ENCODE data around the gene BMPR1B. TPM values are rescaled to one million over a fixed set of nuclear protein-coding genes. Genes with fewer than 3 reads are reported as not detected.

The BMPR1B gene
- total RNA-seq, 2 donors from 2014 or later: 12.9 to 19.5 TPM

DNA sequence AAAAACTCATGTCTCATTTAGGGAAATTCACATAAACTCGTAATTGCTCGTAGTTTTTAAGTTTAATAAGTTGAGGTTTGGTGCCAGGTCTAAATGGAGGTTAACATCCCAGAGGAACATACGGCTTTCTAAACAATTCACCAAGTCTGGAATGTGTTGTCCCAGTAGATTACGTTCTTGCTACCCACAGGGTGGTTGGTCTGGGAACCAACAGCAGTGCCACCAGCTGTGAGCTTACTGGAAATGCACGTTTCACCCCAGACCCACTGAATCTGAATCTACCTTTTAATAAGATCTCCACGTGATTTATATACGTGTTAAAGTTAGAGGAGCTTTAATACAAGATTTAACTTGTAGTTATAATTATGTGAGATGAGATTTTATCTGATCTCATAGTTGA lies 134.3 kb downstream of the BMPR1B start:
- TF ChIP-seq, protein P1, sequence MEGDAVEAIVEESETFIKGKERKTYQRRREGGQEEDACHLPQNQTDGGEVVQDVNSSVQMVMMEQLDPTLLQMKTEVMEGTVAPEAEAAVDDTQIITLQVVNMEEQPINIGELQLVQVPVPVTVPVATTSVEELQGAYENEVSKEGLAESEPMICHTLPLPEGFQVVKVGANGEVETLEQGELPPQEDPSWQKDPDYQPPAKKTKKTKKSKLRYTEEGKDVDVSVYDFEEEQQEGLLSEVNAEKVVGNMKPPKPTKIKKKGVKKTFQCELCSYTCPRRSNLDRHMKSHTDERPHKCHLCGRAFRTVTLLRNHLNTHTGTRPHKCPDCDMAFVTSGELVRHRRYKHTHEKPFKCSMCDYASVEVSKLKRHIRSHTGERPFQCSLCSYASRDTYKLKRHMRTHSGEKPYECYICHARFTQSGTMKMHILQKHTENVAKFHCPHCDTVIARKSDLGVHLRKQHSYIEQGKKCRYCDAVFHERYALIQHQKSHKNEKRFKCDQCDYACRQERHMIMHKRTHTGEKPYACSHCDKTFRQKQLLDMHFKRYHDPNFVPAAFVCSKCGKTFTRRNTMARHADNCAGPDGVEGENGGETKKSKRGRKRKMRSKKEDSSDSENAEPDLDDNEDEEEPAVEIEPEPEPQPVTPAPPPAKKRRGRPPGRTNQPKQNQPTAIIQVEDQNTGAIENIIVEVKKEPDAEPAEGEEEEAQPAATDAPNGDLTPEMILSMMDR (IDR thresholded peaks at IDR 0.05): no peak
- Histone ChIP-seq H3K4me3 (no peak overlapping the region), H3K36me3 (no peaks in the 10 kb centered on the region), H3K27ac (no peak overlapping the region), H3K4me1 (ENCODE audit: control insufficient read depth in 1 of 2, low read depth in 2 of 2) (peaks cover 4 to 23% of the 10 kb centered on the region in 2 donors), H3K9me3 (no peaks in the 10 kb centered on the region), H3K27me3 (replicated peaks; ENCODE audit: insufficient read depth) (no peaks in the 10 kb centered on the region)
- ATAC-seq (ENCODE audit: insufficient number of reproducible peaks, low FRiP score, low read depth) (no peak), DNase-seq (ENCODE audit: low spot score) (no peak)

DNA sequence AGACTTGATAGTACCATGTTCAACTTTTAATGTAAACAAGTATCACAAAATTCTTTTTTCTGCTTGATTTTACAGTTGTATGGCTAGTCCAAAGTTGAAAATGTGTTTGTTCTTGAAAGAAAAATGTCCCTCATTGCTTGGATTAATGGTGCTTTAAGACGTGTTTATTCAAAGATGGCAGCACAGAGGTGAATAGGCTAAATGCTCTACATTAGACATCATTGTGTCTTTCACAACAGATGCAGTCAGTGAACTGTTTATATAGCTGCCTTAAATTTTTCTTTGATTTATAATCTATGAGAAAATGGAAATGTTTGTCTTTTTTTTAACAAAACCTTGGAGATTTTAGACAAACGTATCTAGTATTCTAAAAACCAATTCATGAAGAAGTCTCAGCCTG lies 137.3 kb downstream of the BMPR1B start:
- no peaks in the 10 kb centered on the region for H3K9me3 ChIP-seq
- no peak overlapping the region for H3K27ac ChIP-seq
- peaks cover 0 to 20% of the 10 kb centered on the region in 2 donors for H3K4me1 ChIP-seq (ENCODE audit: control insufficient read depth in 1 of 2, low read depth in 2 of 2)
- ATAC-seq (ENCODE audit: insufficient number of reproducible peaks, low FRiP score, low read depth) (no peak), DNase-seq (ENCODE audit: low spot score) (no peak)
- no peak overlapping the region for H3K4me3 ChIP-seq
- no peaks in the 10 kb centered on the region for H3K27me3 ChIP-seq (replicated peaks; ENCODE audit: insufficient read depth)
- H3K36me3 ChIP-seq: no peaks in the 10 kb centered on the region
- TF ChIP-seq, protein P1 (IDR thresholded peaks at IDR 0.05): no peak

DNA sequence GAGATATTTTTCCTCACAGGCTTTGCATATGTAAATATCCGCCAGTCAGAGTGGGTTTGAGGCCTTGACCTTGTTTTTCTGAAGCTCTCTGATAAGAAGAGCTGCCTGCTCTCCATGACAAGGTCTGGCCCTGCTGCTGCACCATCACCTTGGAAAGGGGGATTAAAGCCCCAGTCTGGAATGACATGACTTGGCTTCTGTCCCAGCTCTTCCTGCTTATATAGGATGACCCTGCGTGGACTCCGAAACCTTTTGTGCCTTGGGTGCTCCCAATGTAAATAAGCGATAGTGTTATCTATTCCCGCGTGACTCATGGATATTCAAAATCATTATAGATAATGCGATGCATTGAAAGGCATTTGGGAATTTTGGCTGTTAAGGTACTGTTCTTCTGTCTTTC lies 139.3 kb downstream of the BMPR1B start:
- no peak overlapping the region for H3K4me3 ChIP-seq
- ATAC-seq (ENCODE audit: insufficient number of reproducible peaks, low FRiP score, low read depth) (no peak), DNase-seq (ENCODE audit: low spot score) (no peak)
- H3K27ac ChIP-seq: no peak overlapping the region
- H3K9me3 ChIP-seq: no peaks in the 10 kb centered on the region
- peaks cover 0 to 37% of the 10 kb centered on the region in 2 donors for H3K4me1 ChIP-seq (ENCODE audit: control insufficient read depth in 1 of 2, low read depth in 2 of 2)
- no peaks in the 10 kb centered on the region for H3K36me3 ChIP-seq
- H3K27me3 ChIP-seq (replicated peaks; ENCODE audit: insufficient read depth): no peaks in the 10 kb centered on the region
- TF ChIP-seq, protein P1 (IDR thresholded peaks at IDR 0.05): no peak

DNA sequence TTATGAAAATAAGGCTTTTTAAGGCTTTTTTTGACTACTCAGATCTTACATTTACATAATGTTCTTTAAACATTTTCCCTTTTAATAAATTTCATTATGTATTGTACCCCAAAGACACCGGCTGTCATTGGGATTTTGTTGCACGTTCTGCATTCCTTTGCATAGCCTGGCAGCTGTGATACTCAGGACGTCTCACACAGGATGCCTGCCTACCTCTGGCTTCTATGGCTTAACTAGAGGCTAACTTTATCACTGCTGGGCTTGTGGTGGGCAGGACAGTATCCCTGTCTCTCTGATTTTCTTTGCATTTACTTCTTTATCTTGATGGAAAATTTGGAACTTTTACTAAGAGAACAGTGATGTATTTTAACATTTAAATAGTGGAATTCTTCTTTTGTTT lies 147.8 kb downstream of the BMPR1B start:
- TF ChIP-seq, protein P1 (IDR thresholded peaks at IDR 0.05): no peak
- Histone ChIP-seq H3K4me1 (ENCODE audit: control insufficient read depth in 1 of 2, low read depth in 2 of 2) (peaks cover 10 to 22% of the 10 kb centered on the region in 2 donors), H3K36me3 (no peaks in the 10 kb centered on the region), H3K27ac (no peak overlapping the region), H3K27me3 (replicated peaks; ENCODE audit: insufficient read depth) (no peaks in the 10 kb centered on the region), H3K9me3 (no peaks in the 10 kb centered on the region), H3K4me3 (no peak overlapping the region)
- DNase-seq (ENCODE audit: low spot score): no peak
- ATAC-seq (ENCODE audit: insufficient number of reproducible peaks, low FRiP score, low read depth): no peak

DNA sequence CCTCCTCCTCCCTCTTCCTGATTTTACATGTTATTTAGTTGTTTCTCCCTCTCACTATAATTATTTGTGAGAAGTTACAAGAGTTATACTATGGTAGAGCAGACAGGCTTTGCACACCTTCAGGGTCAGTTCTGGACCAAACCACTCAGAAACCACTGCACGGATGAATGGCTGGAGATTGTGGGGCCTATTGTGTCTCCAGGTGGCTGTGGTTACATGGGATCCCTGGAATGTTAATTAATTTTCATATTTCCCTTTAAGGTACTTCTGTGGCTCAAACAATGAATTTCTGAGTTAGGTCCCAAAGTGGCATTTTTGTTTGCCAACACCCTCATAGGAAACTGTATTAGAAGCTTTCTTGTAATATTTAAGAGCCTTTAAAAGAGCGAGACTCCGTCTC lies 151.9 kb downstream of the BMPR1B start:
- Histone ChIP-seq H3K27ac (no peak overlapping the region), H3K36me3 (no peaks in the 10 kb centered on the region), H3K27me3 (replicated peaks; ENCODE audit: insufficient read depth) (no peaks in the 10 kb centered on the region), H3K4me3 (no peak overlapping the region), H3K4me1 (ENCODE audit: control insufficient read depth in 1 of 2, low read depth in 2 of 2) (peaks cover 8 to 10% of the 10 kb centered on the region in 2 donors), H3K9me3 (no peaks in the 10 kb centered on the region)
- DNase-seq (ENCODE audit: low spot score): no peak
- ATAC-seq (ENCODE audit: insufficient number of reproducible peaks, low FRiP score, low read depth): no peak
- TF ChIP-seq, protein P1 (IDR thresholded peaks at IDR 0.05): no peak
